ENCODE results near the gene IFNA13. TPM values are rescaled to one million over a fixed set of nuclear protein-coding genes. Genes with fewer than 3 reads are reported as not detected.

The IFNA13 gene
- polyA plus RNA-seq, result 0.12 TPM
- long read RNA-seq, donor 1, result 0 reads
- long read RNA-seq, donor 2, result 0 reads
- long read RNA-seq, donor 3, result 0 reads
- long read RNA-seq, donor 4, result 0 reads
- long read RNA-seq, donor 5, result 0 reads
- long read RNA-seq, donor 6, result 0 reads
- long read RNA-seq, donor 7, result 0 reads
- long read RNA-seq, donor 8, result 0 reads
- long read RNA-seq, donor 9, result 0 reads
- long read RNA-seq, donor 10, result 0 reads
- long read RNA-seq, donor 11, result 0 reads

DNA sequence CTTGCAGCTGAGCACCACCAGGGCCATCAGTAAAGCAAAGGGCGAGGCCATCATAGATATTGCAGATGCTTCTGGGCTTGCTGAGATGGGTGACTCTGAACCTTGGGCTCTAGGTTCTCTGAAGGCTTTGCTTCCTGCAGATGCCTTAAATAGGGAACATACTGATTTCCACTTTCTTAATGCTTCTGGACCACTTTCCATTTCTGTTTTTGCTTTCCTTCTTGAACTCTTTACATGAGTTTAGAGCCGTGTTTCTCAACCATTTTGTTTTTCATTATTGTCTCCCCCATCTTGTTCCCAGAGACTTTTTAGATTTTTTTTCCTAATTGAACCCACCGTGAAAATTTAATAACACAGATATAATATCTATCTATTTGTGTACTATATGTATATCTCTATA lies at the start of gene IFNA13:
TSS of gene IFNA13 (minus strand) at position 101 of the 400 bp plus-strand sequence. CDS start at position 54, 47 bp downstream.
- no peak within 1 kb of the TSS for H3K4me3 ChIP-seq (ENCODE audit: low read length)
- no peaks in the 10 kb centered on the region for H3K36me3 ChIP-seq (ENCODE audit: control insufficient read depth, insufficient read depth, low read length)
- H3K27me3 ChIP-seq (ENCODE audit: control insufficient read depth, insufficient read depth, low read length), result peaks cover 3% of the 10 kb centered on the region
- no peak within 1 kb of the TSS for H3K27ac ChIP-seq (ENCODE audit: low read length)
- no peaks in the 10 kb centered on the region for H3K4me1 ChIP-seq (ENCODE audit: control insufficient read depth, insufficient read depth, low read length)
- no peak for DNase-seq
- WGBS (ENCODE audit: insufficient coverage, low lambda C conversion rate), result 87% methylated on average over 2 of the region's 3 CpGs
- no peaks in the 10 kb centered on the region for H3K9me3 ChIP-seq (ENCODE audit: control insufficient read depth, low read depth, low read length)

DNA sequence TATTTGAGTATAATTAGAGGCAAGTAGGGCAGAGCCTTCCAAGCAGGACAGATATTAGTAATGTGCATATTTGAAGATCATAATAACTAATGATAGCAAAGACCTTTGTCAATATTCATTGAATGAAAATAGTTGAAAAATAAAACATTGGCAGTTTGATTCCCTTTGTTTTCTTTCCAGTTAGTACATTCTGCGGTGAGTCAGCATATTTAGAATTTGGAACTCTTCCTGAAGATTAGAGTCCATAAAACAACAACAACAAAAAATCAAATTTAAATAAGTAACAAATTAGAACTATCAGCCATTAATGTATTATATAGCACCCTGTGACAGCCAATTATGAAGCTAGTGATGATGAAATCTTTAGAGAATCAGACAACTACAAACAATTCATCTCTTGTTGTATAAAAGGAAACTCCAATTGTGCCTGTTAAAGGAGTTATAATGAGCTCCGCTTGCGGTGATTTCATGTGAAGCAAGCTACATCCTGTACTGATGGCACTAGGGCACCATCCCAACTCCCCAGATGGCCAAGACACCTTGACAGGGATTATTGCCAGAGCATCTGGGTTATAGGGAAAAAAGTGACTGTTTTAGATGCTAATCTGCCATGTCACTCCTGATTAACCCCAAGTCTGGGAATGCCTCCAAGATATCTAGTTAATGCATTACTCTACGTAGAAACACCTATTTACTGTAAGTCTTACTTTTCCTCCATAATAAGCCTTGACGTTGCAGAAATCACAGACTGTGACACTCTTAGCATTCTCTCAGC lies 47.8 kb upstream of the IFNA13 start:
- H3K9me3 ChIP-seq (ENCODE audit: control insufficient read depth, low read depth, low read length), result no peaks in the 10 kb centered on the region
- WGBS (ENCODE audit: insufficient coverage, low lambda C conversion rate), result 93% methylated on average over 3 of the region's 5 CpGs
- no peaks in the 10 kb centered on the region for H3K36me3 ChIP-seq (ENCODE audit: control insufficient read depth, insufficient read depth, low read length)
- no peaks in the 10 kb centered on the region for H3K4me1 ChIP-seq (ENCODE audit: control insufficient read depth, insufficient read depth, low read length)
- DNase-seq, result no peak
- no peak overlapping the region for H3K27ac ChIP-seq (ENCODE audit: low read length)
- H3K27me3 ChIP-seq (ENCODE audit: control insufficient read depth, insufficient read depth, low read length), result peaks cover 5% of the 10 kb centered on the region
- H3K4me3 ChIP-seq (ENCODE audit: low read length), result no peak overlapping the region

DNA sequence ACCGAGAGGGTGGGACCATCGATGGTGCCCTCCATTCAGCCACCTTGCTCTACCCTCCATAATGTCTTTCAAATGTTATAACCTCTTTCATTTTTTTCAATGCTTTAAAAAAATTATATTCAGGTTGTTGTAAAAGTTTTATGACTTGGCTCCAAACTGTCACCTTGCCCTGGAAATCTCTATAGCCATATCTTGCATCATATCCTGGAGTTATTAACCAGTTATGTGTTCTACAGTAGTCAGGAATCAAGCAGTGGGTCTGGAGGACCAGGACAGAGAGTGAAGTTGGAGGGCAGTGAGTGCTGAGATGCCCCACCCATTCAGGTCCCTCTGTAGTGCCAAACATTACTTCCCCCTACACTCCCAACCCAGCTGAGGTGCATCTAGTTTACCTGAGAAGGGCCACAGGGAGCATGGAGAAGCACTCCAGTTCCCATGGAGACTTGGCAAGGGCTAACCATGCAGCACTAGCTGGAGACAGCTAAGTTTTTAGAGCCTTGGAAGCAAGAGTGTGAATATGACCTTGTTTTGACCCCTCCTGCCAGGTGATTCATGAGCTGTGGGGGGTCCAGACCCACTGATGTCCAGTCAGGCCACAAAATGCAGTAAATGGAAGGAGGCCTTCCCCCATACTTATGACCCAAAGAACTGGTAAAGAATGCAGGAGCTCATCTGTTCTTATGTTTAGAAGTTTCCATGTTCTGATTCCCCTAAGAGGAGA lies 46.5 kb upstream of the IFNA13 start:
- no peak overlapping the region for H3K27ac ChIP-seq (ENCODE audit: low read length)
- H3K27me3 ChIP-seq (ENCODE audit: control insufficient read depth, insufficient read depth, low read length), result peaks cover 5% of the 10 kb centered on the region
- no peaks in the 10 kb centered on the region for H3K36me3 ChIP-seq (ENCODE audit: control insufficient read depth, insufficient read depth, low read length)
- no peaks in the 10 kb centered on the region for H3K9me3 ChIP-seq (ENCODE audit: control insufficient read depth, low read depth, low read length)
- WGBS (ENCODE audit: insufficient coverage, low lambda C conversion rate), result no CpG with 5 or more reads among the region's 2 CpGs
- DNase-seq, result no peak
- H3K4me1 ChIP-seq (ENCODE audit: control insufficient read depth, insufficient read depth, low read length), result no peaks in the 10 kb centered on the region
- H3K4me3 ChIP-seq (ENCODE audit: low read length), result no peak overlapping the region

DNA sequence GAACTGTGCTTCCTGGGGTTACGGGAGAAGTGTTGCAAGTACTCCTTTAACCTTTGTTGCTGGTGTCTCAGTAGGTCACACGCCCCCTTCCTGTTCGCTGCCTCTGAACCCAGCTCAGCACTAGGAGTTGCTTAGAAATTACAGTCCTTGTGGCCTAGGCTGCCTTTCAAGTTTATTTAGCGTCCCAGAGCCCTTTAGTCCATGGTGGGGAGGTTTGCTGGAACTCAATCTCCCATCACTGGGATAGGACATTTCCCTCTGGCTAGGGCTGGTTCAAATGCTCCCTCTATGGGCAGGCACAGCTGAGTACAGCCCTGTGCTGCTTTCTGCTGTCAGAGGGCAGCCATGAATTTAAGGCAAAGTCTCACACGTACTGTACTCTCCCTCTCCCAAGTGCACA lies 45.8 kb upstream of the IFNA13 start:
- whole genome bisulfite sequencing (ENCODE audit: insufficient coverage, low lambda C conversion rate), result no CpG with 5 or more reads among the region's 5 CpGs
- DNase-seq, result no peak

DNA sequence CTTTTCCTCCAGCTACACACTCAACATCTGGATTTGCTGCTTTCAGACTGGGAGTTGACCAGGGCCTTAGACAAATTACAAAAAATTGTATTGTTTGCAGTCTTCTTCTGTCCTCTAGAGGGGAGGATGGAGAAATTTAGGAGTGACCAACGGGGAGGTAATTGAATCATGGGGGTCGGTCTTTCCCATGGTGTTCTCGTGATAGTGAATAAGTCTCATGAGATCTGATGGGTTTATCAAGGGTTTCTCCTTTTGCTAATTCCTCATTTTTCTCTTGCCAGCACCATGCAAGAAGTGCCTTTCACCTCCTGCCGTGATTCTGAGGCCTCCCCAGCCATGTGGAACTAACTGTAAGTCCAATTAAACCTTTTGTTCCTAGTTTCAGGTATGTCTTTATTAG lies 45.3 kb upstream of the IFNA13 start:
- peaks cover 5% of the 10 kb centered on the region for H3K27me3 ChIP-seq (ENCODE audit: control insufficient read depth, insufficient read depth, low read length)
- no peaks in the 10 kb centered on the region for H3K36me3 ChIP-seq (ENCODE audit: control insufficient read depth, insufficient read depth, low read length)
- no peaks in the 10 kb centered on the region for H3K9me3 ChIP-seq (ENCODE audit: control insufficient read depth, low read depth, low read length)
- 72% methylated on average over 2 of the region's 4 CpGs for WGBS (ENCODE audit: insufficient coverage, low lambda C conversion rate)
- no peaks in the 10 kb centered on the region for H3K4me1 ChIP-seq (ENCODE audit: control insufficient read depth, insufficient read depth, low read length)
- DNase-seq, result no peak
- H3K4me3 ChIP-seq (ENCODE audit: low read length), result no peak overlapping the region
- H3K27ac ChIP-seq (ENCODE audit: low read length), result no peak overlapping the region

More for the DNA sequence above, 45.8 kb upstream of the IFNA13 start:
- no peak overlapping the region for H3K27ac ChIP-seq (ENCODE audit: low read length)
- H3K9me3 ChIP-seq (ENCODE audit: control insufficient read depth, low read depth, low read length), result no peaks in the 10 kb centered on the region
- H3K4me1 ChIP-seq (ENCODE audit: control insufficient read depth, insufficient read depth, low read length), result no peaks in the 10 kb centered on the region
- no peaks in the 10 kb centered on the region for H3K36me3 ChIP-seq (ENCODE audit: control insufficient read depth, insufficient read depth, low read length)
- H3K4me3 ChIP-seq (ENCODE audit: low read length), result no peak overlapping the region
- peaks cover 5% of the 10 kb centered on the region for H3K27me3 ChIP-seq (ENCODE audit: control insufficient read depth, insufficient read depth, low read length)

DNA sequence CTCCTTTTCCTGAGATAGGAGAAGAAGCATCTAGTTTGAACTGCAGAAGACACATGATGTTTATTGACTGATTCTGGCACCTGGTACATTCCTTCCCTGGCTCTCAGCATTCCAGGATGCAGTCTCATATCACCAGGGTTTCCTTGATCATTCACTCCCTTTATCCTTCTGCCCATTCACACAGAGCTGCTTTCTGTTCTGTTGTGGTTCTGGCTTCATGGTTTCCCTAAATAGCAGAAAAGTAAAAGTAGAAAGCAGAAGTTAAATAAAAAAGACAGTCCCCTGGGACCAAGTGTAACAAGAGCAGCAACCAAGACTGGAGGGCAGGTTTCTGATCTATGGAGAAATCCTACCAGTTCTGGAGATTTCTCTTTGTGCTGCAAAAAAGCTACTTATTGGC lies 44.2 kb upstream of the IFNA13 start:
- Histone ChIP-seq H3K4me1 (ENCODE audit: control insufficient read depth, insufficient read depth, low read length) (no peaks in the 10 kb centered on the region), H3K36me3 (ENCODE audit: control insufficient read depth, insufficient read depth, low read length) (no peaks in the 10 kb centered on the region), H3K27me3 (ENCODE audit: control insufficient read depth, insufficient read depth, low read length) (peaks cover 5% of the 10 kb centered on the region), H3K27ac (ENCODE audit: low read length) (no peak overlapping the region), H3K4me3 (ENCODE audit: low read length) (no peak overlapping the region), H3K9me3 (ENCODE audit: control insufficient read depth, low read depth, low read length) (no peaks in the 10 kb centered on the region)
- no peak for DNase-seq

DNA sequence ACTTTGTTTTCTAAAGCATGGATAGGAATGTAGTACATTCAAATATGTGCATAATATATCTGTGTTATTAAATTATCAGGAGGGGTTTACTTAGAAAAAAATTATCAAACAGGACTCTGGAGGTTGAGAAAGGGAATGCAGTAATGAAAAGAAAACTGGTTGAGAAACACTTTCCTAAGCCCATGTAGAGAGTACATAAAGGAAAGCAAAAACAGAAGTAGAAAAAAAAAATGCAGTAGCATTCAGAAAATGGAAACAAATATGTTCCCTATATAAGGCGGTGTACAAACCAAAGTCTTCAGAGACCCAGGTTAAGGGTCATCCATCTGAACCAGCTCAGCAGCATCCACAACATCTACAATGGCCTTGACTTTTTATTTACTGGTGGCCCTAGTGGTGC lies 41.0 kb upstream of the IFNA13 start, which contains the start of gene IFNA8:
TSS of gene IFNA8 (plus strand) at position 301 of the 400 bp plus-strand sequence. CDS start at position 361, 60 bp downstream.
- no peak for DNase-seq
- Histone ChIP-seq H3K36me3 (ENCODE audit: control insufficient read depth, insufficient read depth, low read length) (no peaks in the 10 kb centered on the region), H3K9me3 (ENCODE audit: control insufficient read depth, low read depth, low read length) (no peaks in the 10 kb centered on the region), H3K27ac (ENCODE audit: low read length) (no peak within 1 kb of the TSS), H3K27me3 (ENCODE audit: control insufficient read depth, insufficient read depth, low read length) (peaks cover 8% of the 10 kb centered on the region), H3K4me1 (ENCODE audit: control insufficient read depth, insufficient read depth, low read length) (no peaks in the 10 kb centered on the region), H3K4me3 (ENCODE audit: low read length) (no peak within 1 kb of the TSS)
- WGBS (ENCODE audit: insufficient coverage, low lambda C conversion rate), result no CpG with 5 or more reads among the region's 1 CpG

DNA sequence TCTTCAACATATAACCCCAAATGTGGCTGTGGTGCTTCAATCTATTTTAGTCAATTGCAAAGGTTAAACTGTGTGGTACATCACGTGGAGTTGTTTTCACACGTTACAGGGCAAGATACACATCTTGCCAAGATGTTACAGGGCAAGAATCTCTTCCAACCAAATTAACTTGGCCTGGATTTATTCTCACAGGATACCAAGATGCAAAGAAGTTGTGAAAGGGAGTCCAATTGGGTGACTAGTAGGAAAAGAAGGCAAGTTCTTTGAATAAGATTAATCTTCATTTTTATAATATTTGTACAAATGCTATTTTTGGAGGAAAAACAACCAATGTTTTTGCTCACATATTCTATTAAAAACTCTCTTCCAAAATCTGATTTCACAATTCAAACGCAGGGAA lies 36.3 kb upstream of the IFNA13 start:
- no CpG with 5 or more reads among the region's 3 CpGs for WGBS (ENCODE audit: insufficient coverage, low lambda C conversion rate)
- DNase-seq, result no peak
- H3K27me3 ChIP-seq (ENCODE audit: control insufficient read depth, insufficient read depth, low read length), result peaks cover 32% of the 10 kb centered on the region

DNA sequence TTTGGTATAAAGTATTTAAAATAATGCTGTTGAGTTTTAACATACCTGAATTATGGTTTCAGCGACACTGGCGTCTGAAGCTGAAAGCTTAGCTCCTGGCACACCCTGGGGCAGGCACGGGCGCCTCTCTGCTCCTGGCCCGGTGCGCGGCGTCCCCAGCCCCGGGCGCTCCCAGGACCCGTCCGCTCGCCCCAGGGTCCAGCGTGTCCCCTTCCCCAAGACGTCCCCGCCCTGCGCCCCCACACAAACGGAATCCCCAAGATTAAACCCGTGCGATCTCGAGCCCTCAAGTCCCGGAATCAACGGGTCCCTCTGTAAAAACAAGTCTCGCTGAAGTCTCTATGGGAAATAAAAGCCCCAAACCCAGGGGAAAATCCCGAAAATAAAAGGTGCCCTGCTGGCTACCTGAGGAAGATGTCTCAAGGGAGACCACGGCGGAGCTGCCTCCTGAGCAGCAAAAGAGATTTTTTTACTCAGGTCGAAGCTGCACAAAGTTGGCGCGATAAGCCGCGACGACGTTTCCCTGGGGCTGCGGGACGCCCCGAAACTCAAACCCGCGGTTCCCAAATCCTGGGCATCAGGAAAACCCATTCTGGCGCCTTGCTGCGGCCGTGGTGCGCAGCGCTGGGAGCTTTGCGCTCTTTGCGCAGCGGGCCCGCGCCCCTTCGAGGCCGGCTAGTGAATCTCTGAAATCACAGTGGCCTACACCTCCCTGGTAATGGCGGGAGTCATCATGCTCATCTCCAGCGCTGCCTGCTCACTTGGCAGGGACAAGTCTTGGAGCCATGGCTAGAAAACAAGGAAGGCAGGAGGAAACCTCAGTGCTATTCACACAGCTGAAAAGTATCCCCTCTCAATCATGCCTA lies 34.8 kb upstream of the IFNA13 start:
- no peak for DNase-seq
- WGBS (ENCODE audit: insufficient coverage, low lambda C conversion rate), result no CpG with 5 or more reads among the region's 53 CpGs
- H3K4me3 ChIP-seq (ENCODE audit: low read length), result peak overlapping the region; percentile 6

More for the DNA sequence above, 36.3 kb upstream of the IFNA13 start:
- Histone ChIP-seq H3K4me3 (ENCODE audit: low read length) (no peak overlapping the region), H3K36me3 (ENCODE audit: control insufficient read depth, insufficient read depth, low read length) (no peaks in the 10 kb centered on the region), H3K4me1 (ENCODE audit: control insufficient read depth, insufficient read depth, low read length) (no peaks in the 10 kb centered on the region), H3K9me3 (ENCODE audit: control insufficient read depth, low read depth, low read length) (peaks cover 3% of the 10 kb centered on the region), H3K27ac (ENCODE audit: low read length) (no peak overlapping the region)

DNA sequence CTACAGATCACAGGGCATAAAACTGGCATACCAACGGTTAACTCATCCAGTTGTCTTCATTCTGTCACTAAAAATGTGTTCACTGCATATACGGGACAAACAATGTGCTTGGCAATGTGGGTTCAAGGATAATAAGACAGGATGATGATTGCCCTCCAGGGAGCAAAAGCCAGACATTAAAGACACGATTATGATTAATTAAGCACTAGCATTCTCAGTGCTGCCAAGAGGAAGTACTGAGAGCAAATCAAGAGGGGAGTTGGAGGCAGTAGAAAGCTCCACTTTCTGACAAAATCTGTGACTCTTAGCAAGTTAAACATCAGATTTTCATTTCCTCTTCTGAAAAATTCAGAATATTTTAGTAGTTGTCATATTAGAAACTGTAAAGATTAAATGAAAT lies 32.1 kb upstream of the IFNA13 start:
- no peak for DNase-seq
- H3K9me3 ChIP-seq (ENCODE audit: control insufficient read depth, low read depth, low read length), result peaks cover 3% of the 10 kb centered on the region
- no peaks in the 10 kb centered on the region for H3K4me1 ChIP-seq (ENCODE audit: control insufficient read depth, insufficient read depth, low read length)
- peaks cover 53% of the 10 kb centered on the region for H3K27me3 ChIP-seq (ENCODE audit: control insufficient read depth, insufficient read depth, low read length)
- no peaks in the 10 kb centered on the region for H3K36me3 ChIP-seq (ENCODE audit: control insufficient read depth, insufficient read depth, low read length)
- WGBS (ENCODE audit: insufficient coverage, low lambda C conversion rate), result no CpG with 5 or more reads among the region's 3 CpGs
- H3K27ac ChIP-seq (ENCODE audit: low read length), result no peak overlapping the region
- H3K4me3 ChIP-seq (ENCODE audit: low read length), result no peak overlapping the region

More for the DNA sequence above, 34.8 kb upstream of the IFNA13 start:
- no peaks in the 10 kb centered on the region for H3K4me1 ChIP-seq (ENCODE audit: control insufficient read depth, insufficient read depth, low read length)
- no peak overlapping the region for H3K27ac ChIP-seq (ENCODE audit: low read length)
- no peaks in the 10 kb centered on the region for H3K36me3 ChIP-seq (ENCODE audit: control insufficient read depth, insufficient read depth, low read length)
- H3K27me3 ChIP-seq (ENCODE audit: control insufficient read depth, insufficient read depth, low read length), result peaks cover 39% of the 10 kb centered on the region
- peaks cover 3% of the 10 kb centered on the region for H3K9me3 ChIP-seq (ENCODE audit: control insufficient read depth, low read depth, low read length)

All from large intestine (tissue), 12 donors.